ENCODE results near the gene OR6K6. TPM values are rescaled to one million over a fixed set of nuclear protein-coding genes. Genes with fewer than 3 reads are reported as not detected.

Gene OR6K6
- total RNA-seq, 4 donors from 2014 or later: not detected

- no peaks in the 10 kb centered on the region for H3K27me3 ChIP-seq
- TF ChIP-seq CTCF (IDR thresholded peaks at IDR 0.05): no peak
- no peak for TF ChIP-seq POLR2A (IDR thresholded peaks at IDR 0.05)
- intact Hi-C loops (cut with DNase I; ENCODE audit: low total_unique reads): no loop called here
- no peaks in the 10 kb centered on the region for H3K9me3 ChIP-seq
- no peak overlapping the region for H3K27ac ChIP-seq
- DNase-seq: no peak
- no peak overlapping the region for H3K4me3 ChIP-seq
- H3K4me1 ChIP-seq: no peaks in the 10 kb centered on the region
- H3K36me3 ChIP-seq: no peaks in the 10 kb centered on the region
Measured at GRCh38 chr1:158730453-158730852, 24.1 kb upstream of the OR6K6 start.

GRCh38 chr1:158731707-158732106 is 22.8 kb upstream of the OR6K6 start:
- intact Hi-C loops (cut with DNase I; ENCODE audit: low total_unique reads): no loop called here
- Histone ChIP-seq H3K4me1 (no peaks in the 10 kb centered on the region), H3K27ac (no peak overlapping the region), H3K9me3 (no peaks in the 10 kb centered on the region), H3K36me3 (no peaks in the 10 kb centered on the region), H3K27me3 (no peaks in the 10 kb centered on the region), H3K4me3 (no peak overlapping the region)
- no peak for DNase-seq
- no peak for TF ChIP-seq POLR2A (IDR thresholded peaks at IDR 0.05)
- no peak for TF ChIP-seq CTCF (IDR thresholded peaks at IDR 0.05)

GRCh38 chr1:158732524-158732923 is 22.0 kb upstream of the OR6K6 start:
- Histone ChIP-seq H3K27ac (no peak overlapping the region), H3K9me3 (no peaks in the 10 kb centered on the region), H3K4me1 (no peaks in the 10 kb centered on the region), H3K36me3 (no peaks in the 10 kb centered on the region), H3K4me3 (no peak overlapping the region), H3K27me3 (no peaks in the 10 kb centered on the region)
- intact Hi-C loops (cut with DNase I; ENCODE audit: low total_unique reads): no loop called here
- no peak for TF ChIP-seq POLR2A (IDR thresholded peaks at IDR 0.05)
- no peak for DNase-seq

- DNase-seq: no peak
- Histone ChIP-seq H3K4me3 (no peak overlapping the region), H3K27ac (no peak overlapping the region), H3K27me3 (no peaks in the 10 kb centered on the region), H3K9me3 (no peaks in the 10 kb centered on the region), H3K36me3 (no peaks in the 10 kb centered on the region), H3K4me1 (no peaks in the 10 kb centered on the region)
- TF ChIP-seq POLR2A (IDR thresholded peaks at IDR 0.05): no peak
- no peak for TF ChIP-seq CTCF (IDR thresholded peaks at IDR 0.05)
- intact Hi-C loops (cut with DNase I; ENCODE audit: low total_unique reads): no loop called here
Measured at GRCh38 chr1:158735848-158736247, 18.7 kb upstream of the OR6K6 start.

GRCh38 chr1:158752155-158752712 is 2.3 kb upstream of the OR6K6 start:
- Histone ChIP-seq H3K36me3 (no peaks in the 10 kb centered on the region), H3K9me3 (no peaks in the 10 kb centered on the region), H3K27me3 (no peaks in the 10 kb centered on the region), H3K27ac (no peak overlapping the region), H3K4me1 (no peaks in the 10 kb centered on the region), H3K4me3 (no peak overlapping the region)
- intact Hi-C loops (cut with DNase I; ENCODE audit: low total_unique reads): no loop called here
- no peak for DNase-seq
- TF ChIP-seq POLR2A (IDR thresholded peaks at IDR 0.05) (no peak), CTCF (IDR thresholded peaks at IDR 0.05) (no peak)

Measured in uterus (tissue), 4 donors.